Heart left ventricle (tissue), 16 donors: ENCODE measurements around the gene CREBZF. TPM values are rescaled to one million over a fixed set of nuclear protein-coding genes. Genes with fewer than 3 reads are reported as not detected.
"Not testable (repeated sequence)": the region's sequence is repeated elsewhere in the genome, so short reads cannot be mapped to it uniquely, and the experiment has no call there.

Experiments used
- ATAC-seq, 4 donors: fragments of 200-7000 bp; cut with Tn5 transposase; one replicate each; pipeline ENCODE4 v1.9.1; 2020 to 2022; ENCODE audit warnings: moderate library complexity in 4 of 4, mild to moderate bottlenecking in 3 of 4, moderate number of reproducible peaks in 1 of 4
- DNase-seq, 5 donors: peaks; one replicate each; pipeline ENCODE4 v3.0.0-alpha.2; 2020
- H3K27ac ChIP-seq, 12 donors: fragments of 200-600 bp; sonication (generic) in 4 of 12; one replicate each; pipeline versions ENCODE4 v1.5.0 to v1.8.0; 2016 to 2022; ENCODE audit warnings: mild to moderate bottlenecking in 2 of 12
- H3K27me3 ChIP-seq, 9 donors: fragments of 200-600 bp; sonication (generic) in 2 of 9; one replicate each; pipeline versions ENCODE4 v1.5.1 to v1.8.0; 2016 to 2022; ENCODE audit warnings: mild to moderate bottlenecking in 3 of 9
- H3K36me3 ChIP-seq, 9 donors: fragments of 200-600 bp; sonication (generic) in 2 of 9; one replicate each; pipeline versions ENCODE4 v1.5.0 to v1.8.0; 2018 to 2022; ENCODE audit warnings: mild to moderate bottlenecking in 2 of 9
- H3K4me1 ChIP-seq, 12 donors: fragments of 200-600 bp; sonication (generic) in 4 of 12; one replicate each; pipeline versions ENCODE4 v1.5.0 to v1.8.0; 2016 to 2022; ENCODE audit warnings: mild to moderate bottlenecking in 3 of 12
- H3K4me3 ChIP-seq, 12 donors: fragments of 200-600 bp; sonication (generic) in 4 of 12; one replicate each; pipeline versions ENCODE4 v1.5.0 to v1.8.0; 2017 to 2022; ENCODE audit warnings: mild to moderate bottlenecking in 9 of 12, moderate library complexity in 4 of 12
- H3K9me3 ChIP-seq, 12 donors: fragments of 200-600 bp; sonication (generic) in 4 of 12; one replicate each; pipeline versions ENCODE4 v1.5.0 to v1.8.0; 2016 to 2022; ENCODE audit warnings: mild to moderate bottlenecking in 1 of 12
- CTCF ChIP-seq, 12 donors: fragments of 200-600 bp; sonication (generic) in 4 of 12; IDR thresholded peaks; one replicate each; pipeline versions ENCODE4 v1.5.0 to v1.8.0; 2018 to 2022; ENCODE audit warnings: antibody characterized with exemption in 12 of 12, mild to moderate bottlenecking in 5 of 12
- POLR2A ChIP-seq, 2 donors: fragments of 450-650 bp; IDR thresholded peaks; one replicate each; pipeline ENCODE4 v1.6.1; 2017; ENCODE audit warnings: antibody characterized with exemption in 2 of 2, mild to moderate bottlenecking in 2 of 2, moderate library complexity in 2 of 2
- WGBS, 4 donors: extraction: QIAGEN DNeasy Blood & Tissue Kit in 2 of 4; methylation state at CpG; one replicate each; pipeline versions ENCODE4 v1.1.5 to v1.1.7; 2013 to 2018; 5-methylcytosine and 5-hydroxymethylcytosine counted together
- intact Hi-C, 10 donors: fragments of 100-400 bp; cut with DNase I; formaldehyde crosslinking; loops; one replicate each; pipeline versions ENCODE4 v1.11.1 to v1.14.2; 2022
- polyA plus RNA-seq, 2 donors: library from polyadenylated mRNA; stranded (reverse); fragments of 200-250 nt; gene quantifications; one replicate each; pipeline ENCODE4 v1.2.3, GENCODE V29; 2013
- total RNA-seq, 9 donors: library from RNA; depleted of rRNA in 2 of 9; stranded (reverse); fragments of >200 nt in 2 of 9; fragmentation: NEBNext Ultra II Directional in 3 of 9; extraction: Animal tissue kit (Norgen Biotek cat#: 25700) in 3 of 9; gene quantifications; one replicate each; pipeline versions ENCODE4 v1.1.0 to v1.2.4, GENCODE V29; 2016 to 2023
- donor health status: ischemic (EF 13 %, LVEDD 7.1; RV severe dilation, severe dysfunction).
- donor health status: healthy with polysubstance abuse.
- donor health status: DM: no; HTN: yes; CAD: no.
- donor health status: DM: no; HTN: no; CAD: no.
- donor health status: ischemic (EF 25% LVEDD 6.9; RV normal size, moderate dysfunction).
- donor health status: ischemic (EF 25% LVEDD 5.7; RV mildly dilated, moderate dysfunction).
- donor health status: healthy.
- donor health status: DM: yes; HTN: yes; CAD: no.
- donor health status: ischemic (EF 35%, LVEDD 5.7; RV mildly dilated, moderate dysfunction).
- donor health status: nonischemic (EF 11% LVEDD 7.7; RV severe dilation, severe dysfunction).
- donor health status: DM: yes; HTN: yes; CAD: no.
- donor health status: PGD.
- donor health status: ischemic (EF 29% LVEDD 5.4; RV normal size, mild dysfunction).
- donor health status: nonischemic (EF 23%, LVEDD 6.1; RV moderate dilation, normal function).

CREBZF gene
- total and polyA plus RNA-seq, 11 donors = 11.5 to 17.8 (median 12.8) TPM

GRCh38 chr11:85680897-85681296 lies 16.0 kb upstream of the CREBZF start:
- no peaks in the 10 kb centered on the region for H3K9me3 ChIP-seq
- DNase-seq (no peak), ATAC-seq (no peak)
- H3K36me3 ChIP-seq = no peaks in the 10 kb centered on the region
- TF ChIP-seq CTCF (IDR thresholded peaks at IDR 0.05) (no peak), POLR2A (IDR thresholded peaks at IDR 0.05) (no peak)
- peaks cover 0 to 23% (median 6%) of the 10 kb centered on the region in 12 donors for H3K4me1 ChIP-seq
- H3K27me3 ChIP-seq = no peaks in the 10 kb centered on the region
- 67 to 91% (median 79%) methylated on average over 1 of the region's 1 CpG for whole genome bisulfite sequencing, 4 donors
- intact Hi-C loops = no loop called here
- no peak overlapping the region for H3K27ac ChIP-seq
- no peak overlapping the region for H3K4me3 ChIP-seq

- Histone ChIP-seq H3K27me3 (no peaks in the 10 kb centered on the region), H3K27ac (no peak overlapping the region), H3K36me3 (no peaks in the 10 kb centered on the region), H3K4me3 (no peak overlapping the region), H3K4me1 (peaks cover 0 to 14% (median 1%) of the 10 kb centered on the region in 12 donors), H3K9me3 (no peaks in the 10 kb centered on the region)
- no peak for TF ChIP-seq CTCF (IDR thresholded peaks at IDR 0.05)
- TF ChIP-seq POLR2A (IDR thresholded peaks at IDR 0.05) = no peak
- no peak for ATAC-seq
- intact Hi-C loops = no loop called here
- WGBS, 4 donors = 63 to 75% (median 67%) methylated on average over 4 of the region's 4 CpGs
- DNase-seq = no peak
Observed at GRCh38 chr11:85679576-85679975, 14.6 kb upstream of the CREBZF start.

- no peak for DNase-seq
- Histone ChIP-seq H3K27ac (no peak overlapping the region), H3K36me3 (no peaks in the 10 kb centered on the region), H3K4me3 (no peak overlapping the region), H3K4me1 (no peaks in the 10 kb centered on the region), H3K9me3 (peaks cover 0 to 7% (median 0%) of the 10 kb centered on the region in 12 donors), H3K27me3 (no peaks in the 10 kb centered on the region)
- TF ChIP-seq CTCF (IDR thresholded peaks at IDR 0.05) (no peak), POLR2A (IDR thresholded peaks at IDR 0.05) (no peak)
- intact Hi-C loops = no loop called here
- no peak for ATAC-seq
- 90 to 95% (median 93%) methylated on average over 3 of the region's 3 CpGs for WGBS, 4 donors
Observed at GRCh38 chr11:85673393-85673792, 8.5 kb upstream of the CREBZF start.

DNA sequence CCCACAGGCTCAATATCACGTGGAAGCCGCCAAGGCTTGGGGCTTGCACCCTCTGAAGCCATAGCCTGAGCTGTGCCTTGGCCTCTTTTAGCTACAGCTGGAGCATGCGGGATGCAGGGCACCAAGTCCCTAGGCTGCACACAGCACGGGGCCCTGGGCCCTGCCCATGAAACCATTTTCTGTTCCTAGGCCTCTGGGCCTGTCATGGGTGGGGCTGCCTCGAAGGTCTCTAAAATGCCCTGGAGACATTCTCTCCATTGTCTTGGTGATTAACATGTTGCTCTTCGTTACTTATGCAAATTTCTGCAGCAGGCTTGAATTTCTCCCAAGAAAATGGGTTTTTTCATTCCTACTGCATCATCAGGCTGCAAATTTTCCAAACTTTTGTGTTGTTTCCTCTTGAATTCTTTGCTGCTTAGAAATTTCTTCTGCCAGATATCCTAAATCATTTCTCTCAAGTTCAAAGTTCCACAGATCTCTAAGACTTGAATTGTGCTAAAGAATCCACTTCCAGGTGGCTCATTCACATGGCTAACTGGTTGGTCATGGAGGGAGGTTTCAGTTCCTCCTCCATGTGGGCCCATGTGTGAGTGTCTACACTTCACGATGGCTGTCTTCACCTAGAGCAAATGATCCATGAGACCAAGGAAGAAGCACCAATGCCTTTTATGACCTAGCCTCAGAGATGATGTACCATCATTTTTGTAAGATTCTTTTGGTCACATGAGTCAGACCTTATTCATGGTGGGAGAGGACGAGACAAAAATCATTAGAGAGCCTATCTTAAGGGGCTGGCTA lies 7.4 kb upstream of the CREBZF start:
- Histone ChIP-seq H3K4me1 (no peaks in the 10 kb centered on the region), H3K27me3 (no peaks in the 10 kb centered on the region), H3K36me3 (no peaks in the 10 kb centered on the region), H3K27ac (no peak overlapping the region), H3K9me3 (peaks cover 0 to 7% (median 0%) of the 10 kb centered on the region in 12 donors), H3K4me3 (no peak overlapping the region)
- intact Hi-C loops = no loop called here
- DNase-seq (no peak), ATAC-seq (no peak)
- WGBS, 4 donors = 73 to 89% (median 87%) methylated on average over 7 to 8 of the region's 8 CpGs
- TF ChIP-seq CTCF (IDR thresholded peaks at IDR 0.05) = no peak
- no peak for TF ChIP-seq POLR2A (IDR thresholded peaks at IDR 0.05)

DNA sequence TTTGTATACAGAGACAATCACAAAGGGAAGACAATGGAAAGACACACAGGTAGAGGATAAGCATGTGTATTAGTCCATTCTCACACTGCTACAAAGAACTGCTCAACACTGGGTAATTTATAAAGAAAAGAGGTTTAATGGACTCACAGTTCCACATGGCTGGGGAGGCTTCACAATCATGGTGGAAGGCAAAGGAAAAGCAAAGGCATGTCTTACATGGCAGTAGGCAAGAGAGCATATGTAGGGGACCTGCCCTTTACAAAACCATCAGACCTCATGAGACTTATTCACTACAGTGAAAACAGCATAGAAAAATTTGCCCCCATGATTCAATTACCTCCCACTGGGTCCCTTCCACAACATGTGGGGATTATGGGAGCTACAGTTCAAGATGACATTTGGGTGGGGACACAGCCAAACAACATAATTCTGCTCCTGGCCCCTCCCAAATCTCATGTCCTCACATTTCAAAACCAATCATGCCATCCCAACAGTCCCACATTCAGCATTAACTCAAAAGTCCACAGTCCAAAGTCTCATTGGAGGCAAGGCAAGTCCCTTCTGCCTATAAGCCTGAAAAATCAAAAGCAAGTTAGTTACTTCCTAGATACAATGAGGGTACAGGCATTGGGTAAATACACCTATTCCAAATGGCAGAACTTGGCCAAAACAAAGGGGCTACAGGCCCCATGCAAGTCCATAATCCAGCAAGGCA lies 6.2 kb upstream of the CREBZF start:
- intact Hi-C loops, DNase-seq, ATAC-seq, H3K4me1 ChIP-seq, H3K27ac ChIP-seq, H3K27me3 ChIP-seq, H3K36me3 ChIP-seq, H3K9me3 ChIP-seq, H3K4me3 ChIP-seq: not testable (repeated sequence)
